HepG2 (cell line): ENCODE measurements around the gene ENTPD2. TPM values are rescaled to one million over a fixed set of nuclear protein-coding genes. Genes with fewer than 3 reads are reported as not detected.

Experiments used
- CEBPB ChIP-seq: IDR thresholded peaks from 2 replicates; pipeline ENCODE4 v1.6.1; 2011; ENCODE audit warnings: low read depth, low read length, improper control_type of control experiment, borderline replicate concordance
- EZH2 ChIP-seq: conservative IDR thresholded peaks from 2 replicates; pipeline ENCODE4 v1.6.1; 2012; ENCODE audit warnings: mild to moderate bottlenecking, low read depth, low read length, moderate library complexity
- GLI4 ChIP-seq: sonication (generic); formaldehyde crosslinking; IDR thresholded peaks from 2 replicates; pipeline ENCODE4 v1.5.1; 2020; ENCODE audit warnings: missing genetic modification reagents, mild to moderate bottlenecking, moderate library complexity, borderline replicate concordance
- HOXA7 ChIP-seq: sonication (generic); formaldehyde crosslinking; IDR thresholded peaks from 2 replicates; pipeline ENCODE4 v1.8.1; 2022; ENCODE audit warnings: mild to moderate bottlenecking, missing genetic modification reagents, moderate library complexity
- JDP2 ChIP-seq: sonication (generic); formaldehyde crosslinking; IDR thresholded peaks from 2 replicates; pipeline ENCODE4 v1.8.1; 2022; ENCODE audit warnings: missing genetic modification reagents, borderline replicate concordance
- MAFG ChIP-seq: sonication (generic); formaldehyde crosslinking; IDR thresholded peaks from 2 replicates; pipeline ENCODE4 v1.5.1; 2020; ENCODE audit warnings: mild to moderate bottlenecking, missing genetic modification reagents
- MTA1 ChIP-seq: sonication (generic); formaldehyde crosslinking; IDR thresholded peaks from 2 replicates; pipeline ENCODE4 v1.4.0; 2020; ENCODE audit warnings: missing genetic modification reagents, mild to moderate bottlenecking, borderline replicate concordance
- SRSF4 ChIP-seq: fragments of 200-400 bp; formaldehyde crosslinking; IDR thresholded peaks from one replicate; pipeline ENCODE4 v1.6.1; 2018; ENCODE audit warnings: mild to moderate bottlenecking, low read depth, low read length, moderate library complexity; ENCODE audit not compliant: poor library complexity, severe bottlenecking
- TCF12 ChIP-seq, 2 experiments: fragments of 450-650 bp in 1 of 2; sonication (generic) in 1 of 2; formaldehyde crosslinking in 1 of 2; IDR thresholded peaks; 2 replicates each; pipeline versions ENCODE4 v1.6.1 to v1.8.0; 2017 to 2022; ENCODE audit warnings: antibody characterized with exemption in 1 of 2, mild to moderate bottlenecking in 1 of 2, missing genetic modification reagents in 1 of 2, moderate library complexity in 1 of 2
- ZMAT3 ChIP-seq: sonication (generic); formaldehyde crosslinking; conservative IDR thresholded peaks from 2 replicates; pipeline ENCODE4 v1.7.0; 2021; ENCODE audit warnings: missing genetic modification reagents
- ZMAT5 ChIP-seq: sonication (generic); formaldehyde crosslinking; IDR thresholded peaks from 2 replicates; pipeline ENCODE4 v1.5.0; 2020; ENCODE audit warnings: mild to moderate bottlenecking, low read depth, missing genetic modification reagents, borderline replicate concordance
- ZNF224 ChIP-seq: sonication (generic); formaldehyde crosslinking; IDR thresholded peaks from 2 replicates; pipeline ENCODE4 v1.5.0; 2020; ENCODE audit warnings: mild to moderate bottlenecking, missing genetic modification reagents
- ZNF225 ChIP-seq: sonication (generic); formaldehyde crosslinking; IDR thresholded peaks from 2 replicates; pipeline ENCODE4 v1.4.0; 2020; ENCODE audit warnings: mild to moderate bottlenecking, missing genetic modification reagents
- ZNF263 ChIP-seq: sonication (generic); formaldehyde crosslinking; IDR thresholded peaks from 2 replicates; pipeline ENCODE4 v1.4.0; 2020; ENCODE audit warnings: missing genetic modification reagents
- ZNF367 ChIP-seq: sonication (generic); formaldehyde crosslinking; IDR thresholded peaks from 2 replicates; pipeline ENCODE4 v1.4.0; 2020; ENCODE audit warnings: missing genetic modification reagents, borderline replicate concordance
- ZNF430 ChIP-seq: sonication (generic); formaldehyde crosslinking; IDR thresholded peaks from 2 replicates; pipeline ENCODE4 v1.9.0; 2021; ENCODE audit warnings: mild to moderate bottlenecking, missing genetic modification reagents
- ZNF468 ChIP-seq: sonication (generic); formaldehyde crosslinking; IDR thresholded peaks from 2 replicates; pipeline ENCODE4 v1.8.0; 2022; ENCODE audit warnings: mild to moderate bottlenecking, moderate library complexity, missing genetic modification reagents
- ZNF572 ChIP-seq: sonication (generic); formaldehyde crosslinking; IDR thresholded peaks from 2 replicates; pipeline ENCODE4 v1.5.1; 2020; ENCODE audit warnings: mild to moderate bottlenecking, missing genetic modification reagents
- ZNF616 ChIP-seq: sonication (generic); formaldehyde crosslinking; IDR thresholded peaks from 2 replicates; pipeline ENCODE4 v1.5.0; 2020; ENCODE audit warnings: low read depth, mild to moderate bottlenecking, missing genetic modification reagents
- ZNF775 ChIP-seq: sonication (generic); formaldehyde crosslinking; IDR thresholded peaks from 2 replicates; pipeline ENCODE4 v1.4.0; 2020; ENCODE audit warnings: missing genetic modification reagents, mild to moderate bottlenecking, moderate library complexity, borderline replicate concordance
- ZNF883 ChIP-seq: sonication (generic); formaldehyde crosslinking; IDR thresholded peaks from 2 replicates; pipeline ENCODE4 v1.5.1; 2020; ENCODE audit warnings: mild to moderate bottlenecking, missing genetic modification reagents; ENCODE audit errors: not compliant biosample characterization
- ZSCAN22 ChIP-seq: sonication (generic); formaldehyde crosslinking; IDR thresholded peaks from 2 replicates; pipeline ENCODE4 v1.4.0; 2020; ENCODE audit warnings: mild to moderate bottlenecking, missing genetic modification reagents
- polyA plus RNA-seq, 8 experiments: library from polyadenylated mRNA; depleted of rRNA in 3 of 8; stranded (reverse) in 7 of 8; unstranded in 1 of 8; fragments of >200 nt; fragmentation: Illumina TruSeq in 4 of 8; extraction: Trizol in 4 of 8; gene quantifications; 2 replicates each; pipeline versions ENCODE4 v1.2.1 to v1.2.3, GENCODE V29; 2011 to 2016; ENCODE audit warnings: low read depth in 4 of 8, missing spikeins in 1 of 8, mixed read lengths in 1 of 8; ENCODE audit not compliant: insufficient read depth in 1 of 8
- total RNA-seq, 5 experiments: library from RNA; depleted of rRNA; stranded (reverse); fragments of >200 nt; fragmentation: Illumina TruSeq; extraction: Trizol; gene quantifications; 2 replicates each; pipeline ENCODE4 v1.2.3, GENCODE V29; 2016; ENCODE audit warnings: low read depth in 1 of 5
- TF ChIP-seq, protein P1 (sequence below): sonication (generic); formaldehyde crosslinking; IDR thresholded peaks from 2 replicates; pipeline ENCODE4 v1.5.0; 2020; ENCODE audit warnings: missing genetic modification reagents, mild to moderate bottlenecking, borderline replicate concordance
- TF ChIP-seq, protein P2 (sequence below): sonication (generic); formaldehyde crosslinking; IDR thresholded peaks from 2 replicates; pipeline ENCODE4 v1.4.0; 2020; ENCODE audit warnings: missing genetic modification reagents, mild to moderate bottlenecking, borderline replicate concordance

The ENTPD2 gene
- total and polyA plus RNA-seq, 2 of the 13 experiments (the other 11 are each of a cell fraction or from before 2014, with no cell fraction given) = 0.95 to 3.2 TPM

- TF ChIP-seq, protein P1, sequence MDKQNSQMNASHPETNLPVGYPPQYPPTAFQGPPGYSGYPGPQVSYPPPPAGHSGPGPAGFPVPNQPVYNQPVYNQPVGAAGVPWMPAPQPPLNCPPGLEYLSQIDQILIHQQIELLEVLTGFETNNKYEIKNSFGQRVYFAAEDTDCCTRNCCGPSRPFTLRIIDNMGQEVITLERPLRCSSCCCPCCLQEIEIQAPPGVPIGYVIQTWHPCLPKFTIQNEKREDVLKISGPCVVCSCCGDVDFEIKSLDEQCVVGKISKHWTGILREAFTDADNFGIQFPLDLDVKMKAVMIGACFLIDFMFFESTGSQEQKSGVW (CRISPR knock-in tag) = no peak
- TF ChIP-seq JDP2 (CRISPR knock-in tag) (no peak), ZNF572 (peak; percentile 35; the same call in 1 of the 2 replicates), ZNF430 (CRISPR knock-in tag) (no peak), ZNF616 (no peak), MTA1 (CRISPR knock-in tag) (no peak), ZNF468 (CRISPR knock-in tag) (0 out of 2 replicates have a peak, but pooled peaks have one; percentile 17), ZMAT3 (CRISPR knock-in tag) (0 out of 2 replicates have a peak, but pooled peaks have one; percentile 23), ZNF367 (CRISPR knock-in tag) (no peak), CEBPB (peak; percentile 30; the same call in 1 of the 2 replicates), ZNF775 (CRISPR knock-in tag) (no peak), ZSCAN22 (CRISPR knock-in tag) (no peak), SRSF4 (no peak), ZNF263 (CRISPR knock-in tag) (no peak), HOXA7 (CRISPR knock-in tag) (no peak), ZNF883 (CRISPR knock-in tag) (peak; percentile 68), GLI4 (peak; percentile 66; the same call in 1 of the 2 replicates), MAFG (CRISPR knock-in tag) (no peak), TCF12 (IDR thresholded peaks at IDR 0.05) (no peak), TCF12 (CRISPR knock-in tag; IDR thresholded peaks at IDR 0.05) (no peak), EZH2 (no peak), ZNF224 (CRISPR knock-in tag) (0 out of 2 replicates have a peak, but pooled peaks have one; percentile 60), ZNF225 (no peak), ZMAT5 (CRISPR knock-in tag) (no peak)
- TF ChIP-seq, protein P2, sequence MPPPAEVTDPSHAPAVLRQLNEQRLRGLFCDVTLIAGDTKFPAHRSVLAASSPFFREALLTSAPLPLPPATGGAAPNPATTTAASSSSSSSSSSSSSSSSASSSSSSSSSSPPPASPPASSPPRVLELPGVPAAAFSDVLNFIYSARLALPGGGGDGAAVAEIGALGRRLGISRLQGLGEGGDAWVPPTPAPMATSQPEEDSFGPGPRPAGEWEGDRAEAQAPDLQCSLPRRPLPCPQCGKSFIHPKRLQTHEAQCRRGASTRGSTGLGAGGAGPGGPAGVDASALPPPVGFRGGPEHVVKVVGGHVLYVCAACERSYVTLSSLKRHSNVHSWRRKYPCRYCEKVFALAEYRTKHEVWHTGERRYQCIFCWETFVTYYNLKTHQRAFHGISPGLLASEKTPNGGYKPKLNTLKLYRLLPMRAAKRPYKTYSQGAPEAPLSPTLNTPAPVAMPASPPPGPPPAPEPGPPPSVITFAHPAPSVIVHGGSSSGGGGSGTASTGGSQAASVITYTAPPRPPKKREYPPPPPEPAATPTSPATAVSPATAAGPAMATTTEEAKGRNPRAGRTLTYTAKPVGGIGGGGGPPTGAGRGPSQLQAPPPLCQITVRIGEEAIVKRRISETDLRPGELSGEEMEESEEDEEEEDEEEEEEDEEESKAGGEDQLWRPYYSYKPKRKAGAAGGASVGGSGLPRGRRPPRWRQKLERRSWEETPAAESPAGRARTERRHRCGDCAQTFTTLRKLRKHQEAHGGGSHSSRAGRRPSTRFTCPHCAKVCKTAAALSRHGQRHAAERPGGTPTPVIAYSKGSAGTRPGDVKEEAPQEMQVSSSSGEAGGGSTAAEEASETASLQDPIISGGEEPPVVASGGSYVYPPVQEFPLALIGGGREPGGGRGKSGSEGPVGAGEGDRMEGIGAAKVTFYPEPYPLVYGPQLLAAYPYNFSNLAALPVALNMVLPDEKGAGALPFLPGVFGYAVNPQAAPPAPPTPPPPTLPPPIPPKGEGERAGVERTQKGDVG = no peak
These were observed 14.1 kb upstream of the ENTPD2 start (continued) for GRCh38 chr9:137067860-137068538.
